HCT116 (cell line): ENCODE measurements around the gene RAP1A. TPM values are rescaled to one million over a fixed set of nuclear protein-coding genes. Genes with fewer than 3 reads are reported as not detected.

Experiments
- ATAC-seq: fragments of 200-7000 bp; cut with Tn5 transposase; 2 replicates; pipeline ENCODE4 v1.9.1; 2020; ENCODE audit warnings: mild to moderate bottlenecking, moderate library complexity
- BruUV-seq: library from RNA; stranded (reverse); fragments of 400-500 nt; replicated peaks from 2 replicates; lab custom pipeline; 2021; lab: Mats Ljungman, UMichigan
- CTCF ChIA-PET: fragments of 300-600 bp; sonication (Branson Sonifier 250); formaldehyde crosslinking; loops from one replicate; lab custom pipeline; 2021; ENCODE audit warnings: antibody characterized with exemption; lab: Charles Lee
- POLR2A ChIA-PET: fragments of 300-600, 350-600 bp; sonication (Branson Sonifier 250); formaldehyde crosslinking; loops from one replicate; lab custom pipeline; 2021; ENCODE audit warnings: antibody characterized with exemption; lab: Charles Lee
- RAD21 ChIA-PET, 2 experiments: fragments of 300-600 bp; sonication (Branson Sonifier 250); formaldehyde crosslinking; loops; one replicate each; lab custom pipeline; 2023; ENCODE audit warnings: low total read pairs in 2 of 2; ENCODE audit not compliant: uncharacterized antibody in 2 of 2, unreplicated experiment in 2 of 2, low non-redundant PET in 1 of 2; lab: Charles Lee
- DNase-seq: peaks from one replicate; pipeline ENCODE4 v3.0.0-alpha.2; 2010; ENCODE audit warnings: low read depth, low spot score
- H2AFZ ChIP-seq: fragments of 200-600 bp; shearing (Covaris generic), sonication (generic); 2 replicates; pipeline ENCODE4 v1.6.1; 2017; ENCODE audit warnings: low read depth, mixed run types, mixed read lengths, antibody characterized with exemption, low read length; ENCODE audit not compliant: poor library complexity, severe bottlenecking
- H3K27ac ChIP-seq: 2 replicates; pipeline ENCODE4 v1.5.1; 2012; ENCODE audit warnings: low read depth, low read length
- H3K27me3 ChIP-seq: fragments of 200-600 bp; sonication (generic); 2 replicates; pipeline ENCODE4 v1.6.1; 2016; ENCODE audit warnings: mixed run types, low read length, mixed read lengths; ENCODE audit not compliant: insufficient read depth
- H3K36me3 ChIP-seq, 2 experiments: fragments of 200-500 bp in 1 of 2; fragments of 200-600 bp in 1 of 2; sonication (Bioruptor generic) in 1 of 2; sonication (generic) in 1 of 2; 2 replicates each; pipeline versions ENCODE4 v1.5.1 to v1.6.1; 2014 to 2016; ENCODE audit warnings: low read length in 2 of 2, inconsistent platforms in 1 of 2, mixed read lengths in 1 of 2, mixed run types in 1 of 2; ENCODE audit not compliant: insufficient read depth in 2 of 2, control insufficient read depth in 1 of 2
- H3K4me1 ChIP-seq, 2 experiments: fragments of 200-600 bp in 1 of 2; sonication (generic) in 1 of 2; 2 replicates each; pipeline versions ENCODE4 v1.5.1 to v1.6.1; 2012 to 2017; ENCODE audit warnings: low read length in 2 of 2, inconsistent platforms in 1 of 2, mild to moderate bottlenecking in 1 of 2, mixed read lengths in 1 of 2, mixed run types in 1 of 2, moderate library complexity in 1 of 2; ENCODE audit not compliant: insufficient read depth in 2 of 2, control insufficient read depth in 1 of 2
- H3K4me2 ChIP-seq: fragments of 200-600 bp; sonication (generic); 2 replicates; pipeline ENCODE4 v1.6.1; 2017; ENCODE audit warnings: mixed run types, low read length, mixed read lengths
- H3K4me3 ChIP-seq, 2 experiments: fragments of 200-600 bp in 1 of 2; sonication (generic) in 1 of 2; replicated peaks in 1 of 2; 2 replicates each; pipeline ENCODE4 v1.5.1; 2011 to 2016; ENCODE audit warnings: low read length in 2 of 2, control low read depth in 1 of 2, low read depth in 1 of 2, mild to moderate bottlenecking in 1 of 2, mixed read lengths in 1 of 2, mixed run types in 1 of 2
- H3K79me2 ChIP-seq: fragments of 200-600 bp; sonication (generic); 2 replicates; pipeline ENCODE4 v1.6.1; 2017; ENCODE audit warnings: mild to moderate bottlenecking, mixed run types, low read length, moderate library complexity, mixed read lengths; ENCODE audit not compliant: insufficient read depth
- H3K9ac ChIP-seq: fragments of 200-600 bp; sonication (generic); 2 replicates; pipeline ENCODE4 v1.6.1; 2016; ENCODE audit warnings: low read length, mixed read lengths
- H3K9me2 ChIP-seq: fragments of 200-600 bp; sonication (generic), shearing (Covaris generic); 2 replicates; pipeline ENCODE4 v1.6.1; 2017; ENCODE audit warnings: mixed run types, mild to moderate bottlenecking, moderate library complexity; ENCODE audit not compliant: insufficient read depth
- H3K9me3 ChIP-seq, 2 experiments: fragments of 200-500 bp in 1 of 2; fragments of 200-600 bp in 1 of 2; sonication (Bioruptor generic) in 1 of 2; sonication (generic) in 1 of 2; 2 replicates each; pipeline ENCODE4 v1.6.1; 2014 to 2017; ENCODE audit warnings: low read length in 2 of 2, mixed read lengths in 2 of 2, inconsistent platforms in 1 of 2, low read depth in 1 of 2, mild to moderate bottlenecking in 1 of 2, mixed run types in 1 of 2, moderate library complexity in 1 of 2; ENCODE audit not compliant: control insufficient read depth in 1 of 2, insufficient read depth in 1 of 2
- H4K20me1 ChIP-seq: fragments of 200-600 bp; sonication (generic), shearing (Covaris generic); 2 replicates; pipeline ENCODE4 v1.6.1; 2017; ENCODE audit warnings: mixed run types, mild to moderate bottlenecking, moderate library complexity; ENCODE audit not compliant: insufficient read depth
- CBX3 ChIP-seq: IDR thresholded peaks from 2 replicates; pipeline ENCODE4 v1.6.1; 2012; ENCODE audit warnings: low read depth
- CEBPB ChIP-seq: IDR thresholded peaks from 2 replicates; pipeline ENCODE4 v1.6.1; 2012; ENCODE audit warnings: low read depth
- EGR1 ChIP-seq: IDR thresholded peaks from 2 replicates; pipeline ENCODE4 v1.6.1; 2012; ENCODE audit warnings: low read depth
- EZH2 ChIP-seq: fragments of 200-600 bp; sonication (generic); IDR thresholded peaks from 2 replicates; pipeline ENCODE4 v1.6.1; 2017; ENCODE audit warnings: antibody characterized with exemption, mixed run types
- EZH2phosphoT487 ChIP-seq: fragments of 200-600 bp; IDR thresholded peaks from 2 replicates; pipeline ENCODE4 v1.6.1; 2018; ENCODE audit warnings: antibody characterized with exemption, borderline replicate concordance
- FOSL1 ChIP-seq: IDR thresholded peaks from 2 replicates; pipeline ENCODE4 v1.6.1; 2012; ENCODE audit warnings: low read depth
- JUND ChIP-seq: IDR thresholded peaks from 2 replicates; pipeline ENCODE4 v1.6.1; 2012
- POLR2A ChIP-seq: IDR thresholded peaks from 2 replicates; pipeline ENCODE4 v1.7.0; 2011; ENCODE audit warnings: borderline replicate concordance; ENCODE audit not compliant: insufficient read depth, insufficient read length; ENCODE audit errors: extremely low read depth
- SIN3A ChIP-seq: IDR thresholded peaks from 2 replicates; pipeline ENCODE4 v1.6.1; 2012; ENCODE audit warnings: low read depth
- SRF ChIP-seq: IDR thresholded peaks from 2 replicates; pipeline ENCODE4 v1.6.1; 2012; ENCODE audit warnings: low read depth
- ZFX ChIP-seq: fragments of 450-650 bp; IDR thresholded peaks from 2 replicates; pipeline ENCODE4 v1.6.1; 2017
- ZNF274 ChIP-seq: fragments of 200-500 bp; sonication (Bioruptor generic); IDR thresholded peaks from 2 replicates; pipeline ENCODE4 v1.6.1; 2014; ENCODE audit warnings: mild to moderate bottlenecking, low read depth, low read length, inconsistent platforms
- intact Hi-C: fragments of 100-400 bp; cut with micrococcal nuclease; formaldehyde crosslinking; loops from 2 replicates; pipeline ENCODE4 v1.10.0; 2022
- total RNA-seq: library from RNA; stranded (reverse); gene quantifications from one replicate; pipeline ENCODE4 v1.2.1, GENCODE V29; 2021; ENCODE audit not compliant: unreplicated experiment
- TF ChIP-seq, protein P1 (sequence below): IDR thresholded peaks from 2 replicates; pipeline ENCODE4 v1.6.1; 2012
- TF ChIP-seq, protein P2 (sequence below): IDR thresholded peaks from 2 replicates; pipeline ENCODE4 v1.6.1; 2011; ENCODE audit warnings: mild to moderate bottlenecking, low read length, moderate library complexity; ENCODE audit not compliant: insufficient replicate concordance; ENCODE audit errors: extremely low read depth
- TF ChIP-seq, protein P3 (sequence below): IDR thresholded peaks from 2 replicates; pipeline ENCODE4 v1.6.1; 2012; ENCODE audit warnings: low read depth

RAP1A gene
- total RNA-seq, 1 experiment from 2014 or later = 46.2 TPM

DNA sequence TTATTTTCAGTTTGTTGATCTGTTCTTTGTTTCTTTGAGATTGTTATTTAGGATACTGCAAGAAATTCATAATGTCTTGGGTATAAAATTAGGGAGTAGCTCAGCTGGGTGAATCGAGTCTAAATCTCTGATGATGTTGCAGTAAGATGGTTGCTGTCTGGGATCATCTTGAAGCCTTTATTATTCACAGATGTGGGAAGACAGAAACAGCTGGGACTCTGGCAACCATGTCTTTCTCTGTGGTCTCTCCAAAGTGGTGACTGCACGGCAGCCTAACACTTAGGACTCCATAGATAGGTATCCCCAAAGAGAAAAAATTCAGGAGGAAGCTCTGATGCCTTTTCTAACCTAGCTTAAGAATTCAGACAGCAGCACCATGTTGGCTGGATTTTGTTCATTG is 52.7 kb downstream of the RAP1A start (continued):
- TF ChIP-seq, protein P1, sequence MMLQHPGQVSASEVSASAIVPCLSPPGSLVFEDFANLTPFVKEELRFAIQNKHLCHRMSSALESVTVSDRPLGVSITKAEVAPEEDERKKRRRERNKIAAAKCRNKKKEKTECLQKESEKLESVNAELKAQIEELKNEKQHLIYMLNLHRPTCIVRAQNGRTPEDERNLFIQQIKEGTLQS = no peak
- no peak for TF ChIP-seq CBX3
- TF ChIP-seq ZNF274 = no peak
- no peak for TF ChIP-seq EZH2phosphoT487
- TF ChIP-seq FOSL1 = no peak

DNA sequence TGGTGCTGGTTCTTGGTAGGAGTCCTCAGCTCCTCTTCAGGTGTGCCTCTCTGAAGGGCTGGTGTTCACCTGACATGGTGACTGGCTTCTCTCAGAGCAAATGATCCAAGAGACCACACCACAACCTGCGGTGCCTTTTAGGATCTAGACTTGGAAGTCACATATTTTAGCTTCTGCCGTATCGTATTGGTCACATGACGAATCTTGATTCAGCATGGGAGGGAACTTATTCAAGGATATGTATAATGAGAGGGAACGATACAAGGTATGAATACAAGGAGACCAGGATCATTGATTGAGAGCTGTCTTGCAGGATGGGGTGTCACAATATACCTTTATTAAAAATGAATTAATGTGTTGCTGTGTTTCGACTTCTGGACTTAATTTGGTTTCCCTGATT is 58.0 kb downstream of the RAP1A start:
- Histone ChIP-seq H3K36me3 (no peaks in the 10 kb centered on the region), H4K20me1 (no peaks in the 10 kb centered on the region), H3K4me1 (no peaks in the 10 kb centered on the region), H3K9ac (no peak overlapping the region), H2AFZ (no peak overlapping the region), H3K27me3 (no peaks in the 10 kb centered on the region), H3K27ac (no peak overlapping the region), H3K4me3 (no peak overlapping the region), H3K4me2 (no peak overlapping the region), H3K9me3 (no peaks in the 10 kb centered on the region), H3K79me2 (peaks cover 19% of the 10 kb centered on the region; the same call in 1 of the 2 replicates), H3K9me2 (no peaks in the 10 kb centered on the region)
- BruUV-seq = no TSS peak
- CTCF ChIA-PET = no interaction called here
- TF ChIP-seq POLR2A (no peak), ZFX (no peak), SIN3A (no peak), EGR1 (no peak), SRF (no peak), CEBPB (no peak), JUND (no peak), EZH2 (no peak)
- TF ChIP-seq, protein P2, sequence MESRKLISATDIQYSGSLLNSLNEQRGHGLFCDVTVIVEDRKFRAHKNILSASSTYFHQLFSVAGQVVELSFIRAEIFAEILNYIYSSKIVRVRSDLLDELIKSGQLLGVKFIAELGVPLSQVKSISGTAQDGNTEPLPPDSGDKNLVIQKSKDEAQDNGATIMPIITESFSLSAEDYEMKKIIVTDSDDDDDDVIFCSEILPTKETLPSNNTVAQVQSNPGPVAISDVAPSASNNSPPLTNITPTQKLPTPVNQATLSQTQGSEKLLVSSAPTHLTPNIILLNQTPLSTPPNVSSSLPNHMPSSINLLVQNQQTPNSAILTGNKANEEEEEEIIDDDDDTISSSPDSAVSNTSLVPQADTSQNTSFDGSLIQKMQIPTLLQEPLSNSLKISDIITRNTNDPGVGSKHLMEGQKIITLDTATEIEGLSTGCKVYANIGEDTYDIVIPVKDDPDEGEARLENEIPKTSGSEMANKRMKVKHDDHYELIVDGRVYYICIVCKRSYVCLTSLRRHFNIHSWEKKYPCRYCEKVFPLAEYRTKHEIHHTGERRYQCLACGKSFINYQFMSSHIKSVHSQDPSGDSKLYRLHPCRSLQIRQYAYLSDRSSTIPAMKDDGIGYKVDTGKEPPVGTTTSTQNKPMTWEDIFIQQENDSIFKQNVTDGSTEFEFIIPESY = no peak
- TF ChIP-seq, protein P1 = no peak
- TF ChIP-seq, protein P3, sequence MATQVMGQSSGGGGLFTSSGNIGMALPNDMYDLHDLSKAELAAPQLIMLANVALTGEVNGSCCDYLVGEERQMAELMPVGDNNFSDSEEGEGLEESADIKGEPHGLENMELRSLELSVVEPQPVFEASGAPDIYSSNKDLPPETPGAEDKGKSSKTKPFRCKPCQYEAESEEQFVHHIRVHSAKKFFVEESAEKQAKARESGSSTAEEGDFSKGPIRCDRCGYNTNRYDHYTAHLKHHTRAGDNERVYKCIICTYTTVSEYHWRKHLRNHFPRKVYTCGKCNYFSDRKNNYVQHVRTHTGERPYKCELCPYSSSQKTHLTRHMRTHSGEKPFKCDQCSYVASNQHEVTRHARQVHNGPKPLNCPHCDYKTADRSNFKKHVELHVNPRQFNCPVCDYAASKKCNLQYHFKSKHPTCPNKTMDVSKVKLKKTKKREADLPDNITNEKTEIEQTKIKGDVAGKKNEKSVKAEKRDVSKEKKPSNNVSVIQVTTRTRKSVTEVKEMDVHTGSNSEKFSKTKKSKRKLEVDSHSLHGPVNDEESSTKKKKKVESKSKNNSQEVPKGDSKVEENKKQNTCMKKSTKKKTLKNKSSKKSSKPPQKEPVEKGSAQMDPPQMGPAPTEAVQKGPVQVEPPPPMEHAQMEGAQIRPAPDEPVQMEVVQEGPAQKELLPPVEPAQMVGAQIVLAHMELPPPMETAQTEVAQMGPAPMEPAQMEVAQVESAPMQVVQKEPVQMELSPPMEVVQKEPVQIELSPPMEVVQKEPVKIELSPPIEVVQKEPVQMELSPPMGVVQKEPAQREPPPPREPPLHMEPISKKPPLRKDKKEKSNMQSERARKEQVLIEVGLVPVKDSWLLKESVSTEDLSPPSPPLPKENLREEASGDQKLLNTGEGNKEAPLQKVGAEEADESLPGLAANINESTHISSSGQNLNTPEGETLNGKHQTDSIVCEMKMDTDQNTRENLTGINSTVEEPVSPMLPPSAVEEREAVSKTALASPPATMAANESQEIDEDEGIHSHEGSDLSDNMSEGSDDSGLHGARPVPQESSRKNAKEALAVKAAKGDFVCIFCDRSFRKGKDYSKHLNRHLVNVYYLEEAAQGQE = no peak
- POLR2A ChIA-PET = no interaction called here
- RAD21 ChIA-PET = no interaction called here
- intact Hi-C loops = no loop called here
- DNase-seq = no peak
- ATAC-seq = no peak
